ENCODE measurements around the gene ALDH4A1. TPM values are rescaled to one million over a fixed set of nuclear protein-coding genes. Genes with fewer than 3 reads are reported as not detected.

ALDH4A1 gene
- total RNA-seq, 1 donor from 2014 or later: 16.6 TPM

GRCh38 chr1:18932387-18932786 is 30.0 kb upstream of the ALDH4A1 start:
- H3K27me3 ChIP-seq: no peaks in the 10 kb centered on the region
- no peak for DNase-seq (ENCODE audit: low spot score in 2 of 2)
- H3K4me3 ChIP-seq: no peak overlapping the region
- H3K9me3 ChIP-seq: no peaks in the 10 kb centered on the region
- H3K36me3 ChIP-seq: no peaks in the 10 kb centered on the region
- intact Hi-C loops (cut with DNase I): no loop called here
- peaks cover under 1 to 37% of the 10 kb centered on the region in 2 donors for H3K4me1 ChIP-seq
- H3K27ac ChIP-seq: peak overlapping the region in 1 of 2 donors; percentile 59
- TF ChIP-seq CTCF (IDR thresholded peaks at IDR 0.05): no peak

GRCh38 chr1:18931730-18932129 is 29.4 kb upstream of the ALDH4A1 start:
- intact Hi-C loops (cut with DNase I): no loop called here
- no peaks in the 10 kb centered on the region for H3K27me3 ChIP-seq

DNA sequence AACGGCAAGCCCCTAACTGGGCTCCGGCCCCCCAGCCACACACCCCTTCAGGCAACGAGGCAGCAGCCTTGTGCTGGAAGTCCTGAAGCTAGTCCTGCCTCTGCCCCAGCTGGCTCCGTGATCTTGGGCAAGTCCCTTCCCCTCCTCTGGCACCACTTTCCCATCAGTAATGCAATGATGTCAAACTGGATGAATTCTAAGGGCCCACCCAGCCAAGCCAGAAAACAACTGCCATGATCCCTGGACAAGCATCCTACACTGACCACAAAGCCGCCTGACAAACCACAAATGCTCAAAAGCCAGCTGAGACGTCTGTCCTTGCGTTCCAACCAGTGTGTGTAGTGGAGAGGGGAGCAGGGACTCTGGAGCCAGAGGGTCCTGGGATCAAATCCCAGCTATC is 27.3 kb upstream of the ALDH4A1 start:
- Histone ChIP-seq H3K4me1 (peaks cover 13 to 44% of the 10 kb centered on the region in 2 donors), H3K27me3 (no peaks in the 10 kb centered on the region), H3K27ac (peak overlapping the region; percentile 49 to 95), H3K4me3 (no peak overlapping the region), H3K9me3 (no peaks in the 10 kb centered on the region), H3K36me3 (no peaks in the 10 kb centered on the region)
- no peak for DNase-seq (ENCODE audit: low spot score in 2 of 2)
- intact Hi-C loops (cut with DNase I): loop anchor here (10.0 kb wide), 1 partner anchor 385 kb away; the partner anchor contains the start of genes AKR7A2 and SLC66A1
- no peak for TF ChIP-seq CTCF (IDR thresholded peaks at IDR 0.05)

More at GRCh38 chr1:18931730-18932129, 29.4 kb upstream of the ALDH4A1 start:
- H3K4me1 ChIP-seq: peaks cover 7 to 39% of the 10 kb centered on the region in 2 donors
- no peaks in the 10 kb centered on the region for H3K36me3 ChIP-seq
- H3K27ac ChIP-seq: peak overlapping the region in 1 of 2 donors; percentile 40
- H3K9me3 ChIP-seq: no peaks in the 10 kb centered on the region
- DNase-seq (ENCODE audit: low spot score in 2 of 2): no peak
- no peak for TF ChIP-seq CTCF (IDR thresholded peaks at IDR 0.05)
- no peak overlapping the region for H3K4me3 ChIP-seq

- peak overlapping the region; percentile 95 to 97 for H3K27ac ChIP-seq
Observed at GRCh38 chr1:18928985-18929384, 26.6 kb upstream of the ALDH4A1 start.

DNA sequence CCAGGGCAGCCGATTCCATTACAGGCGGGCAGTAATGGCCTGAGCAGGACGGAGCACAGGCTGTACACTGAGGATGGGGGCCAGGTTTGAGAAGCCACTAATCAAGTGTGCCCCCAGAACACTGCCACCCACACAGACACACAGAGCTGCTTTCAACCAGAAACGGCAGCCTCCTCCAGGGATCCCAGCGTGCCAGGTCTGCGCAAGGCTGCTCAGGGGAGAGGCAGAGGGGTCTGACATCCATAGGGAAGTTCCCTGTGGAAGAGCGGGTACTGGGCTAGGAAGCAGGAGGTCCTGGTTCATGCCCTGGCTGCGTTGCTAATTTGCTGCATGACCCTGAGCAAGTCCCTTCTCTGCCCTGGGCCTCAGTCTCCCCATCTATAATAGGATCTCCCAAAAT is 26.1 kb upstream of the ALDH4A1 start:
- no peak for DNase-seq (ENCODE audit: low spot score in 2 of 2)
- no peak for TF ChIP-seq CTCF (IDR thresholded peaks at IDR 0.05)
- Histone ChIP-seq H3K4me1 (peaks cover 23 to 57% of the 10 kb centered on the region in 2 donors), H3K27me3 (no peaks in the 10 kb centered on the region), H3K9me3 (no peaks in the 10 kb centered on the region), H3K27ac (peak overlapping the region; percentile 95 to 97), H3K4me3 (no peak overlapping the region), H3K36me3 (no peaks in the 10 kb centered on the region)
- intact Hi-C loops (cut with DNase I): loop anchor here (10.0 kb wide), 1 partner anchor 386 kb away; the partner anchor contains the start of genes AKR7A2 and SLC66A1

More at GRCh38 chr1:18928985-18929384, 26.6 kb upstream of the ALDH4A1 start:
- no peaks in the 10 kb centered on the region for H3K27me3 ChIP-seq
- TF ChIP-seq CTCF (IDR thresholded peaks at IDR 0.05): no peak
- H3K9me3 ChIP-seq: no peaks in the 10 kb centered on the region
- no peak for DNase-seq (ENCODE audit: low spot score in 2 of 2)
- no peaks in the 10 kb centered on the region for H3K36me3 ChIP-seq
- H3K4me1 ChIP-seq: peaks cover 17 to 51% of the 10 kb centered on the region in 2 donors
- intact Hi-C loops (cut with DNase I): loop anchor here (10.0 kb wide), 1 partner anchor 386 kb away; the partner anchor contains the start of genes AKR7A2 and SLC66A1
- H3K4me3 ChIP-seq: no peak overlapping the region

All from ascending aorta (tissue), 2 donors.